ENCODE data around the gene ZCCHC9. TPM values are rescaled to one million over a fixed set of nuclear protein-coding genes. Genes with fewer than 3 reads are reported as not detected.

ZCCHC9 gene
- total and polyA plus RNA-seq, 12 donors: 8.5 to 25.7 (median 11.1) TPM

DNA sequence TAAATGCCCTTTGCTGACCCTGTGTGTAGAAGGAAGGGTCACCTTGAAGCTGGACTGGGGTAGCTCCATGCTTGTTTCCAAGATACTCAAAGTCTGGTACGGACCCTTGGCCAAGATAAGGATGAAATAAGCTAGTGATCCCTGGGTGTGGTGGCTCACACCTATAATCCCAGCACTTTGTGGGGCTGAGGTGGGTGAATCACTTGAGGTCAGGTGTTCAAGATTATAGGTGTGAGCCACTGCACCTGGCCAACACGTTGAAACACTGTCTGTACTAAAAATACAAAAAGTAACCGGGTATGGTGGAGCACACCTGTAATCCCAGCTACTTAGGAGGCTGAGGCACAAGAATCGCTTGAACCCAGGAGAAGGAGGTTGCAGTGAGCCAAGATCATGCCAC, 59.3 kb downstream of the ZCCHC9 start:
- DNase-seq (no peak), ATAC-seq (no peak)
- peaks cover 0 to 6% (median 0%) of the 10 kb centered on the region in 7 donors for H3K27me3 ChIP-seq
- intact Hi-C loops (cut with DNase I): no loop called here
- TF ChIP-seq CTCF (IDR thresholded peaks at IDR 0.05): no peak
- no peaks in the 10 kb centered on the region for H3K4me1 ChIP-seq
- no peak overlapping the region for H3K4me3 ChIP-seq
- whole genome bisulfite sequencing, 2 donors: 90 to 92% methylated on average over 4 of the region's 4 CpGs
- no peak overlapping the region for H3K27ac ChIP-seq
- no peaks in the 10 kb centered on the region for H3K9me3 ChIP-seq
- no peaks in the 10 kb centered on the region for H3K36me3 ChIP-seq

GRCh38 chr5:81361600-81361999, 60.2 kb downstream of the ZCCHC9 start:
- Histone ChIP-seq H3K36me3 (no peaks in the 10 kb centered on the region), H3K27ac (no peak overlapping the region), H3K9me3 (no peaks in the 10 kb centered on the region), H3K27me3 (peaks cover 0 to 9% (median 0%) of the 10 kb centered on the region in 7 donors), H3K4me1 (no peaks in the 10 kb centered on the region), H3K4me3 (no peak overlapping the region)
- TF ChIP-seq CTCF (IDR thresholded peaks at IDR 0.05): no peak
- intact Hi-C loops (cut with DNase I): no loop called here
- 94 to 98% methylated on average over 2 of the region's 2 CpGs for WGBS, 2 donors
- ATAC-seq: no peak
- DNase-seq: no peak

Other genes with a start within 250 kb of the ZCCHC9 start
- gene CKMT2, start 68.3 kb upstream of the ZCCHC9 start, total RNA-seq: 1,000 to 10,000 TPM; 1,320 to 2,236 (median 1,671) TPM
- 1,000 to 10,000 TPM; 1,088 to 2,104 TPM for gene CKMT2, start 68.3 kb upstream of the ZCCHC9 start, polyA plus RNA-seq
- gene ACOT12, start 92.5 kb downstream of the ZCCHC9 start, total RNA-seq: not detected
- under 1 TPM in 1 of 2 donors, not detected in 1; 0.15 TPM for gene ACOT12, start 92.5 kb downstream of the ZCCHC9 start, polyA plus RNA-seq